Fibroblast of mammary gland (primary cell): ENCODE data around the gene ALOX15B.

ENCODE experiments used
- DNase-seq: peaks from one replicate; pipeline ENCODE4 v3.0.0-alpha.2; 2010; ENCODE audit warnings: low read depth
- H3K4me3 ChIP-seq: 2 replicates; pipeline ENCODE4 v1.5.1; 2011; ENCODE audit warnings: low read depth, mild to moderate bottlenecking, low read length, moderate library complexity; ENCODE audit not compliant: control insufficient read depth
- CTCF ChIP-seq: conservative IDR thresholded peaks from 2 replicates; pipeline ENCODE4 v1.5.1; 2011; ENCODE audit warnings: low read depth, low read length, inconsistent platforms; ENCODE audit not compliant: control insufficient read depth, insufficient read depth

The ALOX15B gene

DNA sequence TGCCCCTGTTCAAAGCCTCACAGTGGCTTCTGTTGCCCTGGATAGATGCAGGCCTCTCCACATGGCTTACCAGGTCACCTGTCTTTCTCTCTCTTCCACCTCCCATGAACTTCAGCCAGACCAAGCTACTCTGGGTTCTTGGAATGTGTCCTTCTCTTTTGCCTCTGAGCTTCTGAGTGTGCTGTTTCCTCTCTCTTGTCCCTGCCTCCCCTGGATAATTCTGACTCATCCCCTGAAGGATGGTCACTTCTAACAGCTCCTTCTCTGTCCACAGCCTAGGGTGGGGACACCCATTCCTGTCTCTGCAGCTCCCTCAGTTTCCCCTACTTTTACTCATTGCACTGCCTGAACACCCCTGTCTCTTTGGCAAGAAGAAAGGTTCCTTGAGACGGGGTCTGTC lies 33.5 kb upstream of the ALOX15B start:
- H3K4me3 ChIP-seq = no peak overlapping the region
- TF ChIP-seq CTCF = no peak
- peak; percentile 49 for DNase-seq

- no peak overlapping the region for H3K4me3 ChIP-seq
- no peak for TF ChIP-seq CTCF
- DNase-seq = no peak
Measured at GRCh38 chr17:8005967-8006730, 32.7 kb upstream of the ALOX15B start.

DNA sequence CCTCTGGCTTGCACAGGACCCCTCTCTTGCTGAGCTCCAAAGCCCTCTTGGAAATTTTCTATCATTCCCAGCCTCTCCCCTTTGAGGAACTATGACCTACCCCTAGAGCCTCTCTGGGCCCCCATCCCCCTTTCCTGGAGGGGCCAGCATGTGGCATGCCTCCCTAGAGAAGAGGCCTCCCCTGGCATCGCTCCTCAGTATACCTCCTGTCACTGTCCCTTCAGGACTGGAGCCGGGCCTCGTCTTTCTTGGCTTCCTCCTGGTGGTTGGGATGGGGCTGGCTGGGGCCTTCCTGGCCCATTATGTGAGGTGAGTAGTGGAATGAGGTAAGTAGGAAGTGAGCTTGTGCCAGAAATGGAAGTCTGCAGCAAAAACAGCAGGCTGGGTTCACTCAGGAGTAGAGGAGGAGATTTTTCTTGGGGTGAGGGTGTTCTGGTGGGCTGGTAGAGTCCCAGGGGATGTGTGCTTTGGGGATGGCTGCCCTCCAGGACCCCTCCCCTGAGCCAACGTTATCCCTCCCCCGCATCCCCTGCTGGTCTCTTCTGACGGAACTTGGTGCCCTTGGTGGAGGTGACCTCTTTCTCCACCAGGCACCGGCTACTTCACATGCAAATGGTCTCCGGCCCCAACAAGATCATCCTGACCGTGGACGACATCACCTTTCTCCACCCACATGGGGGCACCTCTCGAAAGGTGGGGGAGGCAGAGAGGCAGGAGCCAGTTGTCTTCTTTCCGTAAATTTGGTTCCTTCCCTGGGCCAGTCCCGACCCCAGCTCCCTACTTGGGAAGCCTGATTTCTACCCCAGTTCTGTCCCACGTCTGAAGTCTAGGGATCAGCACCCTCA lies 31.8 kb upstream of the ALOX15B start:
- no peak overlapping the region for H3K4me3 ChIP-seq
- no peak for DNase-seq
- no peak for TF ChIP-seq CTCF

GRCh38 chr17:8007836-8008235 lies 31.0 kb upstream of the ALOX15B start:
- no peak overlapping the region for H3K4me3 ChIP-seq
- no peak for DNase-seq
- TF ChIP-seq CTCF = no peak

- no peak for TF ChIP-seq CTCF
Measured at GRCh38 chr17:8012045-8012580, 26.7 kb upstream of the ALOX15B start.

GRCh38 chr17:8012996-8013640 lies 25.7 kb upstream of the ALOX15B start:
- no peak for TF ChIP-seq CTCF

More at GRCh38 chr17:8012045-8012580, 26.7 kb upstream of the ALOX15B start:
- H3K4me3 ChIP-seq = no peak overlapping the region
- DNase-seq = no peak

More at GRCh38 chr17:8012996-8013640, 25.7 kb upstream of the ALOX15B start:
- no peak for DNase-seq
- no peak overlapping the region for H3K4me3 ChIP-seq
